ENCODE data around the gene CSMD2. TPM values are rescaled to one million over a fixed set of nuclear protein-coding genes. Genes with fewer than 3 reads are reported as not detected.

Gene CSMD2
- total and polyA plus RNA-seq, 12 donors: 0.35 to 5.1 (median 1.5) TPM

DNA sequence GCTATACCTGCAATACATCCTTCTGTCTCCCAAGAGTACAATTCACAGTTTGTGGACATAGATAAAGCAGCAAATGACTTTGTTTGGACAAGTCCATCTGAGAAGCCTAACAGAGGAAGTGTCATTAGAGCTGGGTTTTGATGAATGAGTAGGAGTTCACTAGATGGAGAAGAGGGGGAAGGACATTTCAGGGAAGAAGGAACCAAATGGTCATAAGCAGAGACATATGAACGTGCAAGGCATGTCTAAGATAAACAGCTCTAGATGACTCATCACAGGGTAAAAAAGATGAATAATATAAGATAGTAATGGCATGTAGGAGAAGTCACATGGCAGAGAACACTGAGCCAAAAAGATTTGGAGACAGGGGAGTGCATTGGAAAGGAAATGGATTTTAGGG is 246.7 kb downstream of the CSMD2 start:
- no peaks in the 10 kb centered on the region for H3K4me1 ChIP-seq (replicated peaks in 1 of 2)
- H3K4me3 ChIP-seq: no peak overlapping the region
- no peak for DNase-seq
- TF ChIP-seq, protein P1, sequence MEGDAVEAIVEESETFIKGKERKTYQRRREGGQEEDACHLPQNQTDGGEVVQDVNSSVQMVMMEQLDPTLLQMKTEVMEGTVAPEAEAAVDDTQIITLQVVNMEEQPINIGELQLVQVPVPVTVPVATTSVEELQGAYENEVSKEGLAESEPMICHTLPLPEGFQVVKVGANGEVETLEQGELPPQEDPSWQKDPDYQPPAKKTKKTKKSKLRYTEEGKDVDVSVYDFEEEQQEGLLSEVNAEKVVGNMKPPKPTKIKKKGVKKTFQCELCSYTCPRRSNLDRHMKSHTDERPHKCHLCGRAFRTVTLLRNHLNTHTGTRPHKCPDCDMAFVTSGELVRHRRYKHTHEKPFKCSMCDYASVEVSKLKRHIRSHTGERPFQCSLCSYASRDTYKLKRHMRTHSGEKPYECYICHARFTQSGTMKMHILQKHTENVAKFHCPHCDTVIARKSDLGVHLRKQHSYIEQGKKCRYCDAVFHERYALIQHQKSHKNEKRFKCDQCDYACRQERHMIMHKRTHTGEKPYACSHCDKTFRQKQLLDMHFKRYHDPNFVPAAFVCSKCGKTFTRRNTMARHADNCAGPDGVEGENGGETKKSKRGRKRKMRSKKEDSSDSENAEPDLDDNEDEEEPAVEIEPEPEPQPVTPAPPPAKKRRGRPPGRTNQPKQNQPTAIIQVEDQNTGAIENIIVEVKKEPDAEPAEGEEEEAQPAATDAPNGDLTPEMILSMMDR (IDR thresholded peaks at IDR 0.05): no peak
- no peak for TF ChIP-seq POLR2A (IDR thresholded peaks at IDR 0.05)
- no peaks in the 10 kb centered on the region for H3K9me3 ChIP-seq (replicated peaks in 1 of 3)
- intact Hi-C loops (cut with DNase I): no loop called here
- H3K27me3 ChIP-seq: no peaks in the 10 kb centered on the region
- no peaks in the 10 kb centered on the region for H3K36me3 ChIP-seq (replicated peaks in 1 of 2)
- WGBS, 4 donors: 21 to 31% (median 25%) methylated on average over 1 of the region's 1 CpG
- no peak overlapping the region for H3K27ac ChIP-seq

DNA sequence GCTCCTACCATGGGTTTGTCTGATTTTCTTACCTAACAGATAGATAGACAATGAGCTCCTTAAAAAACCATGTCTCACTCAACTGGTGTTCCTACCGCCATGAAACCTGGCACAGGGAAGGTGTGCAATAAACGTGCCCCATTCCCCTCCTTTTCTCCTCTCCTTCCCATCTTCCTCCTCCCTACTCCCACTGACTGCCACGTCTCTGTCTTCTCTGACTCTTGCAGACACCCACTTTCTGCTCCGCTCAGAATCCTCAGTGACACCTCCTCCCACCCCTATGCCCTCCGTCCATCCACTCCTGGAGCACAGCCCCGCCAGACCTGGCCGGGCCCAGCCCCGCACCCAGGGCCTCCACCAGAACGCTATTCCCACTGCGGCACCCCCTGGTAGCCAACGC is 248.2 kb downstream of the CSMD2 start:
- no peak for DNase-seq

DNA sequence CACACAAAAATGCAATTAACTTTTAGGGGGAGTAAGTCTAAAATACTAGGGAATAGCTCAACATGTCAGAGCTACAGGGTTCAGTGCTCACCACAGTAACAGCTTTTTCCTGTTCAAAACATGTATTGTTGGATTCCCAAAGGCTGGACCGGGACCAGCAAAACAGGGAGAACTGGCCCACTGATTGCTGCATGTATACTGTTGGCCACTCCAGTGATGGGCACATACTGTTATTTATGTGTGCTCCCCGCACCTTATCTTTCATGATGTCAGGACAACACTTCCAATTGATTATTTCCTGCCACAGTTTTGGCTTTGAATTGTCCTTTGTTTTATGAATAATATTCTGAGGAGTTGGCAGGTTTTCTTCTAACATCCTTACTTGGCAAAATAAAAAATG is 250.5 kb downstream of the CSMD2 start:
- H3K27ac ChIP-seq: no peak overlapping the region
- no peaks in the 10 kb centered on the region for H3K36me3 ChIP-seq (replicated peaks in 1 of 2)
- TF ChIP-seq, protein P1 (IDR thresholded peaks at IDR 0.05): no peak
- TF ChIP-seq POLR2A (IDR thresholded peaks at IDR 0.05): no peak
- 60 to 68% (median 61%) methylated on average over 2 of the region's 2 CpGs for WGBS, 4 donors
- H3K27me3 ChIP-seq: no peaks in the 10 kb centered on the region
- no peak for DNase-seq
- intact Hi-C loops (cut with DNase I): no loop called here
- no peaks in the 10 kb centered on the region for H3K9me3 ChIP-seq (replicated peaks in 1 of 3)
- H3K4me1 ChIP-seq (replicated peaks in 1 of 2): no peaks in the 10 kb centered on the region
- H3K4me3 ChIP-seq: no peak overlapping the region

More for the DNA sequence above, 248.2 kb downstream of the CSMD2 start:
- Histone ChIP-seq H3K4me1 (replicated peaks in 1 of 2) (no peaks in the 10 kb centered on the region), H3K9me3 (replicated peaks in 1 of 3) (no peaks in the 10 kb centered on the region), H3K36me3 (replicated peaks in 1 of 2) (no peaks in the 10 kb centered on the region), H3K27ac (no peak overlapping the region), H3K27me3 (no peaks in the 10 kb centered on the region), H3K4me3 (no peak overlapping the region)
- TF ChIP-seq, protein P1 (IDR thresholded peaks at IDR 0.05): no peak
- no peak for TF ChIP-seq POLR2A (IDR thresholded peaks at IDR 0.05)
- intact Hi-C loops (cut with DNase I): no loop called here
- 88 to 96% (median 94%) methylated on average over 11 of the region's 11 CpGs for WGBS, 4 donors

DNA sequence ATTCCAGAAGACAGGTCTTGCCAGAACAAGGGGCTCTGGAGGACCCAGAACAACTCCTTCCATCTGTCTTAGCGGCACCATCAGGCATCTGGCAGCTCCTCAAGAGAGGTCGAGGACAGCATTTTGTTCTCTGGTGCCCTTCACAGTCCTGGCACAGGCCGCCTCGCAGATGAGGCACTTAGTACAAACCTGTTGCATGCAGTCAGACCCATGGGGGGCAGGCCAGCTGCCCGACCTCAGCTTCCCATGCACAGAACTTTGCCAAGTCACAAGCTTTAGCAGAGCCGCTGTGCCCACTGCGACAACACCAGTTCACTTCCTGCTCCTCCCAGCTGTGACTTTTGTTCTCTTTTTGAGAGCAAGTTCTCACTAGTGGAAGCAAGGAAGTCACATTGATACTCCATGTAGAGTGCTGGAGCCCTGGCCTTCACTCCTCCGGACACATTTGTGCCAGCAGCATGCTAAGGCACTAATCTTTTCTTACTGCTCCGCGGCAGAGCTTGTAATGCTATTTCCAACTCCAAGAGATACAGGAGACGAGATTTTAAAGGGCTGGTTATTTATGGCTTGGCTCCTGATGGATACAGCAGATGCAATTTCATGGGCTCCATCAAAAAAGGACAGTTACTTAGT is 256.6 kb downstream of the CSMD2 start:
- Histone ChIP-seq H3K4me1 (replicated peaks in 1 of 2) (peaks cover 0 to 2% of the 10 kb centered on the region in 2 donors), H3K27me3 (no peaks in the 10 kb centered on the region), H3K36me3 (replicated peaks in 1 of 2) (no peaks in the 10 kb centered on the region), H3K27ac (no peak overlapping the region), H3K4me3 (no peak overlapping the region), H3K9me3 (replicated peaks in 1 of 3) (no peaks in the 10 kb centered on the region)
- intact Hi-C loops (cut with DNase I): no loop called here
- TF ChIP-seq, protein P1 (IDR thresholded peaks at IDR 0.05): no peak
- TF ChIP-seq POLR2A (IDR thresholded peaks at IDR 0.05): no peak
- 82 to 93% (median 91%) methylated on average over 11 of the region's 11 CpGs for WGBS, 4 donors
- no peak for DNase-seq
